ENCODE data around the gene TPM3.

GRCh38 chr1:154193821-154194220 is 1.9 kb upstream of the TPM3 start:
- no peak for TF ChIP-seq CTCF (conservative IDR thresholded peaks at IDR 0.05; ENCODE audit: low read length)
- TF ChIP-seq EZH2phosphoT487 (IDR thresholded peaks at IDR 0.05; ENCODE audit: borderline replicate concordance, low read depth, low read length): no peak

Data from OCI-LY7 (cell line).